HG03135 (cell line): ENCODE results near the gene ANKRD65.
"Not testable (repeated sequence)": the region's sequence is repeated elsewhere in the genome, so short reads cannot be mapped to it uniquely, and the experiment has no call there.

ENCODE experiments used
- ATAC-seq: cut with Tn5 transposase; IDR thresholded peaks from one replicate; pipeline ENCODE4 v1.9.1; 2021; ENCODE audit warnings: mild to moderate bottlenecking, moderate library complexity; ENCODE audit not compliant: unreplicated experiment

Gene ANKRD65

GRCh38 chr1:1418464-1419362 lies 2.4 kb downstream of the ANKRD65 start:
- ATAC-seq = no peak

GRCh38 chr1:1417825-1418463 lies 3.1 kb downstream of the ANKRD65 start:
- not testable (repeated sequence) for ATAC-seq

- not testable (repeated sequence) for ATAC-seq
Measured at GRCh38 chr1:1417396-1417795, 3.7 kb downstream of the ANKRD65 start.

GRCh38 chr1:1415751-1416150 lies 5.3 kb downstream of the ANKRD65 start:
- ATAC-seq = no peak

GRCh38 chr1:1412311-1412902 lies 8.7 kb downstream of the ANKRD65 start:
- not testable (repeated sequence) for ATAC-seq

- ATAC-seq = no peak
Measured at GRCh38 chr1:1411626-1412025, 9.4 kb downstream of the ANKRD65 start.

- not testable (repeated sequence) for ATAC-seq
Measured at GRCh38 chr1:1410238-1410637, 10.8 kb downstream of the ANKRD65 start.

- ATAC-seq = no peak
Measured at GRCh38 chr1:1407636-1408318, 13.3 kb downstream of the ANKRD65 start.

- peak; percentile 87 for ATAC-seq
Measured at GRCh38 chr1:1406821-1407635, 14.0 kb downstream of the ANKRD65 start, which contains the start of gene MRPL20. Gene MRPL20 (minus strand): TSS chr1:1407293. CDS start chr1:1407217, 76 bp downstream.

- no peak for ATAC-seq
Measured at GRCh38 chr1:1406101-1406820, 14.8 kb downstream of the ANKRD65 start.

GRCh38 chr1:1403653-1404052 lies 17.4 kb downstream of the ANKRD65 start:
- no peak for ATAC-seq

- ATAC-seq = not testable (repeated sequence)
Measured at GRCh38 chr1:1402901-1403392, 18.1 kb downstream of the ANKRD65 start.

GRCh38 chr1:1402072-1402900 lies 18.8 kb downstream of the ANKRD65 start:
- ATAC-seq = no peak

GRCh38 chr1:1401457-1402010 lies 19.5 kb downstream of the ANKRD65 start:
- no peak for ATAC-seq

GRCh38 chr1:1400576-1401456 lies 20.3 kb downstream of the ANKRD65 start:
- ATAC-seq = no peak

GRCh38 chr1:1399872-1400575 lies 21.1 kb downstream of the ANKRD65 start:
- no peak for ATAC-seq
